ENCODE measurements around the gene TACR1. TPM values are rescaled to one million over a fixed set of nuclear protein-coding genes. Genes with fewer than 3 reads are reported as not detected.
A peak's percentile ranks its signal among the peaks of the same experiment; 100 is the strongest.

The TACR1 gene
- total and polyA plus RNA-seq, 2 of the 13 experiments (the other 11 are each of a cell fraction or from before 2014, with no cell fraction given): not detected

- no peak for TF ChIP-seq ZBTB39 (CRISPR knock-in tag; IDR thresholded peaks at IDR 0.05)
- no peak for TF ChIP-seq CREBL2 (CRISPR knock-in tag; IDR thresholded peaks at IDR 0.05; ENCODE audit: borderline replicate concordance)
- no peak for TF ChIP-seq AKNA (CRISPR knock-in tag; IDR thresholded peaks at IDR 0.05; ENCODE audit: borderline replicate concordance)
- TF ChIP-seq SMAD9 (CRISPR knock-in tag; IDR thresholded peaks at IDR 0.05): no peak
- TF ChIP-seq FOXC1 (CRISPR knock-in tag; IDR thresholded peaks at IDR 0.05; ENCODE audit: borderline replicate concordance): no peak
- peak; percentile 95; the same call in 1 of the 2 replicates for TF ChIP-seq FOXJ3 (CRISPR knock-in tag; IDR thresholded peaks at IDR 0.05; ENCODE audit: borderline replicate concordance)
- TF ChIP-seq MTF1 (CRISPR knock-in tag; IDR thresholded peaks at IDR 0.05): no peak
- no peak for TF ChIP-seq CSRNP2 (CRISPR knock-in tag; conservative IDR thresholded peaks at IDR 0.05; ENCODE audit: low read depth)
- no peak for TF ChIP-seq ZNF770 (CRISPR knock-in tag; IDR thresholded peaks at IDR 0.05)
- no peak for TF ChIP-seq ZNF563 (CRISPR knock-in tag; IDR thresholded peaks at IDR 0.05)
- TF ChIP-seq PLSCR1 (CRISPR knock-in tag; IDR thresholded peaks at IDR 0.05; ENCODE audit: borderline replicate concordance): no peak; the same call in 1 of the 2 replicates
- TF ChIP-seq THAP9 (CRISPR knock-in tag; IDR thresholded peaks at IDR 0.05; ENCODE audit: borderline replicate concordance): no peak
These were observed 46.1 kb downstream of the TACR1 start (continued) for GRCh38 chr2:75153221-75153620.
